ENCODE data around the gene IL11RA.

Gene IL11RA

DNA sequence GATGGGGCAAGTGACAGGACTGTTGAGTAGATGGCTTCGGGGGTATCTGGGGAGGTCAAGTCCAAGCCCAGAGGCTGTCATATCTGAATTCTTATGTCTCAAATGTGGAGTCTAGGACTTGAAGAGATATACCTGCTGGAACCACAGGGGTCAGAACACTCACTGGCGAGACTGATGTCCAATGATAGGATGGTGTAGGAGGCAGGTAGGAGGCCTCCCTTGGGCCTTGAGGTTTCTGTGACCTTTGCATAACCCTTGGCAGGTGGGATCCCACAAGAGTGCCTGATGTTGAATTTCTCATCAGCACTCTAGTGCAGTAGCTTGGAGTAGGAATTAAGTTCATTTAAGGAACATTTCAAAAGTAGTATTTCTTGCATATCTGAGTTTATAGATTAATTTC, 55.1 kb downstream of the IL11RA start:
- ATAC-seq (replicated peaks; ENCODE audit: extremely low read depth, poor library complexity, severe bottlenecking) (no peak), DNase-seq (ENCODE audit: low spot score in 2 of 2) (no peak)
- Mint-ChIP-seq H3K9me3 (no peaks in the 10 kb centered on the region), H3K4me1 (peaks cover 2% of the 10 kb centered on the region), H3K36me3 (ENCODE audit: insufficient read depth) (no peaks in the 10 kb centered on the region), H3K27me3 (peaks cover 16% of the 10 kb centered on the region), H3K27ac (ENCODE audit: low read depth) (peak overlapping the region; percentile 68), H3K4me3 (no peak overlapping the region)

DNA sequence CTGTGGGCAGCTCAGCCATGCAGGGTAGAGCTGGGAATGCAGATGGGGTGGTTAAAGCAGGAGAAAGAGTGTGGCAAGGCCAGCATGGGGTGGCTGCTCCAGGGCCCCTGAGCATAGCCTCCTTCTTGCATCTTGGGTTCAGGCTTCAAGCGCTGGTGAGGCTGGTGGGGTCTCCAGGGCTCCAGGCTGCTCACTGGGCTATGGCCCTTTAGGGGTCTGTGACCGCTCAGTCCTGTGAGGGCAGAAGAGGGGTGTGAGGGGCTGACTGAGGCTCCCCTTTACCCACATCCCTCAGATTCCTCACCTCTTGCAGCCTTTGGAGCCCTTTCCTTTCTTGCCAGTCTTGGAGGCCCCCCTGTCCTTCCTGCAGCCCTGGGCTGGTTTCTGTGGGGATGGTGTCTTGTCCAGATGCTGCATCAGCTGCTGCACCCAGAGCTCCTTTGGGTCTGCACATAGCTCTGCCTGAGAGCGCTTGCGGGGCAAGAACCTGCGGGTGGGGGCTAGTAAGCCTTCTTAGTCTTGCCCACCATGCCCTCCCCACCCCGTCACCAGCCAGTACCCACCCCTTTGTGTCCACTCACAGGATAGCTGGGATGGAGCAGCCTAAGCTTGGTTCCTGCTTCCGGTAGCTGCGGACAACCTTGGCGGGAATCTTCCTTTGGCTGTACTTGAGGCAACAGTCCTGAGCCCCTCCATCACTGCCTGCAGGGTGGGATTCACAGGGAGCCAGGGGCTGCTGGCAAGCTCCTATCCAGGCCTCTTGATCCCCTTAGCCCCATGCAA, 57.4 kb downstream of the IL11RA start:
- no peak for ATAC-seq (replicated peaks; ENCODE audit: extremely low read depth, poor library complexity, severe bottlenecking)
- Mint-ChIP-seq H3K27ac (ENCODE audit: low read depth) (no peak overlapping the region), H3K4me3 (no peak overlapping the region), H3K27me3 (peaks cover 38% of the 10 kb centered on the region), H3K36me3 (ENCODE audit: insufficient read depth) (no peaks in the 10 kb centered on the region), H3K4me1 (no peaks in the 10 kb centered on the region), H3K9me3 (no peaks in the 10 kb centered on the region)
- DNase-seq (ENCODE audit: low spot score in 2 of 2), result no peak

DNA sequence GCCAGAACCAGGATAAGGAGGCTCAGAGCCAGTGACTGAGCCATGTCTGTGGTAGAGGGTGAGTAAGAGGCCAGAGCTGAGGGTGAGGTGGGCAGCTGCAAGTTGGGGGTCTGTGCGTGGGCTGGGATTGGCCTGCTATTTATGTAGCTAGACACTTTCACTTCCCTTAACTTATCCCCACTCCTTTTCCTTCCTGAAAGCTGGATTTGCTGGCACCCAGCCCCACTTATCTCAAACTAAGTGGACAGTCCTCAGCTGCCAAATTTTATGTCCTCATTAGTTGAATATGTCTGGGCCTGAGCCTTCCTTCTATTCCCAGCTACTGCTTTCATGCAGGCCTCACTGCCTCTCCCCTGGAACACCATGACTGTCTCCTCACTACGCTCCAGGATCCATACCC, 58.0 kb downstream of the IL11RA start, which contains the start of gene CCL21:
TSS of gene CCL21 (minus strand) at position 114 of the 400 bp plus-strand sequence. CDS start at position 44, 70 bp downstream.
- Mint-ChIP-seq H3K27ac (ENCODE audit: low read depth) (no peak within 1 kb of the TSS), H3K27me3 (peaks cover 45% of the 10 kb centered on the region), H3K9me3 (no peaks in the 10 kb centered on the region), H3K36me3 (ENCODE audit: insufficient read depth) (no peaks in the 10 kb centered on the region), H3K4me1 (no peaks in the 10 kb centered on the region), H3K4me3 (no peak within 1 kb of the TSS)
- ATAC-seq (replicated peaks; ENCODE audit: extremely low read depth, poor library complexity, severe bottlenecking), result no peak
- no peak for DNase-seq (ENCODE audit: low spot score in 2 of 2)

All from central memory CD8-positive, alpha-beta T cell (primary cell).